HepG2 (cell line): ENCODE data around the gene UTP20.

Experiments used
- ATF1 ChIP-seq: IDR thresholded peaks from 2 replicates; pipeline ENCODE4 v1.6.1; 2016; ENCODE audit warnings: mild to moderate bottlenecking, control low read depth
- ATF3 ChIP-seq: sonication (generic); formaldehyde crosslinking; IDR thresholded peaks from 2 replicates; pipeline ENCODE4 v1.4.0; 2020; ENCODE audit warnings: missing genetic modification reagents
- CREB1 ChIP-seq, 2 experiments: fragments of 450-650 bp in 1 of 2; IDR thresholded peaks; 2 replicates each; pipeline ENCODE4 v1.6.1; 2016 to 2017; ENCODE audit warnings: control low read depth in 1 of 2, mild to moderate bottlenecking in 1 of 2, missing compliant biosample characterization in 1 of 2, missing genetic modification characterization in 1 of 2
- FOXM1 ChIP-seq: sonication (generic); formaldehyde crosslinking; IDR thresholded peaks from 2 replicates; pipeline ENCODE4 v1.5.0; 2020; ENCODE audit warnings: missing genetic modification reagents
- JUNB ChIP-seq: sonication (generic); formaldehyde crosslinking; IDR thresholded peaks from 2 replicates; pipeline ENCODE4 v1.8.0; 2022; ENCODE audit warnings: missing genetic modification reagents, mild to moderate bottlenecking, borderline replicate concordance
- KDM5A ChIP-seq: fragments of 200-600 bp; sonication (generic); IDR thresholded peaks from 2 replicates; pipeline ENCODE4 v1.7.0; 2018; ENCODE audit warnings: antibody characterized with exemption, mild to moderate bottlenecking, low read length, borderline replicate concordance
- MED8 ChIP-seq: sonication (generic); formaldehyde crosslinking; IDR thresholded peaks from 2 replicates; pipeline ENCODE4 v1.8.1; 2023; ENCODE audit warnings: mild to moderate bottlenecking, missing genetic modification reagents; ENCODE audit not compliant: insufficient replicate concordance
- MNT ChIP-seq: fragments of 450-650 bp; IDR thresholded peaks from 2 replicates; pipeline ENCODE4 v1.6.1; 2016
- POLR2A ChIP-seq, 2 experiments: IDR thresholded peaks; 2 replicates each; pipeline ENCODE4 v1.6.1; 2011; ENCODE audit warnings: low read depth in 2 of 2, low read length in 2 of 2, mild to moderate bottlenecking in 1 of 2, moderate library complexity in 1 of 2; ENCODE audit not compliant: insufficient read depth in 1 of 2
- TF ChIP-seq, protein P1 (sequence below): sonication (generic); formaldehyde crosslinking; IDR thresholded peaks from 2 replicates; pipeline ENCODE4 v1.5.0; 2020; ENCODE audit warnings: mild to moderate bottlenecking, missing genetic modification reagents, moderate library complexity
- TF ChIP-seq, protein P2 (sequence below): sonication (generic); formaldehyde crosslinking; IDR thresholded peaks from 2 replicates; pipeline ENCODE4 v1.8.0; 2022; ENCODE audit warnings: mild to moderate bottlenecking, missing genetic modification reagents

DNA sequence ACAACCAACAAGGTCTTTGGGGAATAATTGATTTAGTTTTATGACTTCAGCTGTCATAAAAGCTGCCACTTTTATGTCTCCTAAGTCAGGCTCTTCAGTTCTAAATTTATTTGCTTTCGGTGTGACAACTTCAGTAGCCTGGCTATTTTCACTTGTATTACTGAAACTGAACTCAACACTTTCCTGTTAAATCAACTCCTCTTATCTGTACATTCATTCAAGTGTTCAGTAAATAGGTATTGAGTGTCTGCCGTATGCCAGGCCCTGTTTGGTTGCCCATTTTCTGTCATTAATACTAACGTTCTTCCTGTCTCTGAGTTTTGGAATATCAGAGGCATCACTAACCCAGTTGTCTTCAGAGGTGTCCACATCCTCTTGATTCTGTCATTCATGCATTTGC lies 7.5 kb downstream of the UTP20 start:
- no peak for TF ChIP-seq ATF3 (CRISPR knock-in tag)
- TF ChIP-seq, protein P1, sequence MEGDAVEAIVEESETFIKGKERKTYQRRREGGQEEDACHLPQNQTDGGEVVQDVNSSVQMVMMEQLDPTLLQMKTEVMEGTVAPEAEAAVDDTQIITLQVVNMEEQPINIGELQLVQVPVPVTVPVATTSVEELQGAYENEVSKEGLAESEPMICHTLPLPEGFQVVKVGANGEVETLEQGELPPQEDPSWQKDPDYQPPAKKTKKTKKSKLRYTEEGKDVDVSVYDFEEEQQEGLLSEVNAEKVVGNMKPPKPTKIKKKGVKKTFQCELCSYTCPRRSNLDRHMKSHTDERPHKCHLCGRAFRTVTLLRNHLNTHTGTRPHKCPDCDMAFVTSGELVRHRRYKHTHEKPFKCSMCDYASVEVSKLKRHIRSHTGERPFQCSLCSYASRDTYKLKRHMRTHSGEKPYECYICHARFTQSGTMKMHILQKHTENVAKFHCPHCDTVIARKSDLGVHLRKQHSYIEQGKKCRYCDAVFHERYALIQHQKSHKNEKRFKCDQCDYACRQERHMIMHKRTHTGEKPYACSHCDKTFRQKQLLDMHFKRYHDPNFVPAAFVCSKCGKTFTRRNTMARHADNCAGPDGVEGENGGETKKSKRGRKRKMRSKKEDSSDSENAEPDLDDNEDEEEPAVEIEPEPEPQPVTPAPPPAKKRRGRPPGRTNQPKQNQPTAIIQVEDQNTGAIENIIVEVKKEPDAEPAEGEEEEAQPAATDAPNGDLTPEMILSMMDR, result no peak
- TF ChIP-seq POLR2A (IDR thresholded peaks at IDR 0.05; ENCODE audit: insufficient read depth in 1 of 2, low read depth in 2 of 2, low read length in 2 of 2), result no peak
- no peak for TF ChIP-seq CREB1 (IDR thresholded peaks at IDR 0.05)
- TF ChIP-seq CREB1 (CRISPR knock-in tag; IDR thresholded peaks at IDR 0.05), result no peak
- TF ChIP-seq KDM5A, result no peak
- TF ChIP-seq FOXM1 (CRISPR knock-in tag), result no peak
- TF ChIP-seq, protein P2, sequence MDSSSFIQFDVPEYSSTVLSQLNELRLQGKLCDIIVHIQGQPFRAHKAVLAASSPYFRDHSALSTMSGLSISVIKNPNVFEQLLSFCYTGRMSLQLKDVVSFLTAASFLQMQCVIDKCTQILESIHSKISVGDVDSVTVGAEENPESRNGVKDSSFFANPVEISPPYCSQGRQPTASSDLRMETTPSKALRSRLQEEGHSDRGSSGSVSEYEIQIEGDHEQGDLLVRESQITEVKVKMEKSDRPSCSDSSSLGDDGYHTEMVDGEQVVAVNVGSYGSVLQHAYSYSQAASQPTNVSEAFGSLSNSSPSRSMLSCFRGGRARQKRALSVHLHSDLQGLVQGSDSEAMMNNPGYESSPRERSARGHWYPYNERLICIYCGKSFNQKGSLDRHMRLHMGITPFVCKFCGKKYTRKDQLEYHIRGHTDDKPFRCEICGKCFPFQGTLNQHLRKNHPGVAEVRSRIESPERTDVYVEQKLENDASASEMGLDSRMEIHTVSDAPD (CRISPR knock-in tag), result no peak
- TF ChIP-seq JUNB (CRISPR knock-in tag), result no peak
- no peak for TF ChIP-seq ATF1 (CRISPR knock-in tag)
- no peak for TF ChIP-seq MED8
- no peak for TF ChIP-seq MNT
